ENCODE measurements around the gene WNT1. TPM values are rescaled to one million over a fixed set of nuclear protein-coding genes. Genes with fewer than 3 reads are reported as not detected.

The WNT1 gene
- total and polyA plus RNA-seq, 2 donors (not counting 3 experiments of a cell fraction or from before 2014, with no cell fraction given) = not detected

- Histone ChIP-seq H3K4me3 (replicated peaks in 1 of 3; ENCODE audit: insufficient read depth in 1 of 3, low read depth in 1 of 3, low read length in 3 of 3) (no peak overlapping the region), H3K4me1 (ENCODE audit: control insufficient read depth, extremely low read depth, insufficient read depth, low read length) (no peaks in the 10 kb centered on the region), H4K20me1 (replicated peaks; ENCODE audit: control insufficient read depth, extremely low read depth, insufficient read depth, low read length) (no peaks in the 10 kb centered on the region), H3K4me2 (ENCODE audit: insufficient read depth, low read length) (no peak overlapping the region), H2AFZ (ENCODE audit: low read depth, low read length) (no peak overlapping the region), H3K79me2 (ENCODE audit: control insufficient read depth, insufficient read depth, low read length) (no peaks in the 10 kb centered on the region), H3K9me3 (replicated peaks; ENCODE audit: control insufficient read depth, insufficient read depth, low read length) (no peaks in the 10 kb centered on the region), H3K36me3 (ENCODE audit: control insufficient read depth in 2 of 2, extremely low read depth in 1 of 2, insufficient read depth in 2 of 2, low read length in 2 of 2) (peaks cover 36 to 77% of the 10 kb centered on the region in 2 experiments), H3K9ac (replicated peaks; ENCODE audit: extremely low read depth, insufficient read depth, low read length) (no peak overlapping the region), H3K27me3 (ENCODE audit: control insufficient read depth in 2 of 2, insufficient read depth in 2 of 2, low read length in 2 of 2) (no peaks in the 10 kb centered on the region), H3K27ac (ENCODE audit: insufficient read depth, low read depth, low read length) (no peak overlapping the region), H3K9me1 (replicated peaks; ENCODE audit: control insufficient read depth, extremely low read depth, insufficient read depth, low read length) (no peaks in the 10 kb centered on the region)
- TF ChIP-seq JUN (IDR thresholded peaks at IDR 0.05; ENCODE audit: borderline replicate concordance, insufficient read depth, insufficient read length, low read depth) = no peak
- TF ChIP-seq EZH2 (IDR thresholded peaks at IDR 0.05; ENCODE audit: borderline replicate concordance, low read depth, low read length, severe bottlenecking) = no peak
- no peak for TF ChIP-seq POLR2A (IDR thresholded peaks at IDR 0.05; ENCODE audit: low read depth, low read length)
- no peak for TF ChIP-seq POLR2AphosphoS5 (IDR thresholded peaks at IDR 0.05; ENCODE audit: insufficient read depth, low read depth, low read length)
- no peak for TF ChIP-seq GATA2 (IDR thresholded peaks at IDR 0.05; ENCODE audit: insufficient read depth, insufficient read length, low read depth, low read length)
- no peak for TF ChIP-seq FOS (IDR thresholded peaks at IDR 0.05; ENCODE audit: borderline replicate concordance, insufficient read depth, low read length)
- no peak for TF ChIP-seq CTCF (IDR thresholded peaks at IDR 0.05; ENCODE audit: extremely low read depth in 1 of 2, insufficient read depth in 1 of 2, low read depth in 1 of 2, low read length in 2 of 2)
- TF ChIP-seq MAX (IDR thresholded peaks at IDR 0.05; ENCODE audit: insufficient read depth, insufficient read length) = no peak
- TF ChIP-seq MYC (IDR thresholded peaks at IDR 0.05; ENCODE audit: low read depth, low read length) = no peak
- BruUV-seq (replicated peaks) = no TSS peak
- ChIA-PET POLR2A (no interaction called here), CTCF (interaction anchor here (0.9 to 2.2 kb wide), 4 partner anchors 11 to 34 kb away, joined by 3 to 8 read pairs (median 4); no protein-coding TSS in a partner anchor)
- FAIRE-seq (no peak), DNase-seq (ENCODE audit: low read depth, low spot score) (no peak)
- dilution Hi-C loops (cut with MboI; ENCODE audit: extremely low pct_ligation_motif_present, low sequenced_read_pairs) (no loop called here), intact Hi-C loops (cut with micrococcal nuclease) (no loop called here)
Observed at GRCh38 chr12:49030714-49031572, 52.8 kb downstream of the WNT1 start.

All from endothelial cell of umbilical vein (primary cell).